Uterus (tissue), 4 donors: Measurements from ENCODE around the gene HDLBP. TPM values are rescaled to one million over a fixed set of nuclear protein-coding genes. Genes with fewer than 3 reads are reported as not detected.

Experiments
- DNase-seq, 2 donors: peaks; one replicate each; pipeline ENCODE4 v3.0.0-alpha.2; 2019 to 2020
- H3K27ac ChIP-seq, 2 donors: fragments of 200-600 bp; sonication (generic); 1 replicate in 1 of 2; 2 replicates in 1 of 2; pipeline ENCODE4 v1.5.1; 2016 to 2018
- H3K27me3 ChIP-seq, 2 donors: fragments of 200-600 bp; sonication (generic); one replicate each; pipeline ENCODE4 v1.5.1; 2018 to 2019; ENCODE audit warnings: control low read depth in 1 of 2
- H3K36me3 ChIP-seq, 2 donors: fragments of 200-600 bp; sonication (generic); one replicate each; pipeline ENCODE4 v1.5.1; 2019; ENCODE audit warnings: control low read depth in 1 of 2
- H3K4me1 ChIP-seq, 2 donors: fragments of 200-600 bp; sonication (generic); one replicate each; pipeline ENCODE4 v1.5.1; 2018 to 2019; ENCODE audit warnings: control low read depth in 1 of 2
- H3K4me3 ChIP-seq, 2 donors: fragments of 200-600 bp; sonication (generic); 1 replicate in 1 of 2; 2 replicates in 1 of 2; pipeline ENCODE4 v1.5.1; 2018 to 2019; ENCODE audit warnings: mild to moderate bottlenecking in 1 of 2
- H3K9me3 ChIP-seq, 2 donors: fragments of 200-600 bp; sonication (generic); one replicate each; pipeline ENCODE4 v1.5.1; 2019; ENCODE audit warnings: control low read depth in 1 of 2
- POLR2A ChIP-seq, 2 donors: fragments of 450-650 bp; IDR thresholded peaks; one replicate each; pipeline ENCODE4 v1.6.1; 2016; ENCODE audit warnings: antibody characterized with exemption in 2 of 2, mild to moderate bottlenecking in 1 of 2, moderate library complexity in 1 of 2
- intact Hi-C: fragments of 100-400 bp; cut with DNase I; formaldehyde crosslinking; loops from one replicate; pipeline ENCODE4 v1.15.1; 2023; ENCODE audit warnings: low total_unique reads
- total RNA-seq, 4 donors: library from RNA; depleted of rRNA in 3 of 4; stranded (reverse); fragments of >200 nt in 3 of 4; gene quantifications; one replicate each; pipeline versions ENCODE4 v1.1.0 to v1.2.4, GENCODE V29; 2014 to 2023
- TF ChIP-seq, protein P1 (sequence below), 4 experiments: fragments of 200-600 bp in 2 of 4; fragments of 450-650 bp in 2 of 4; sonication (generic) in 2 of 4; IDR thresholded peaks; one replicate each; pipeline ENCODE4 v1.5.1; 2016 to 2019; ENCODE audit warnings: antibody characterized with exemption in 4 of 4, mild to moderate bottlenecking in 2 of 4, moderate library complexity in 1 of 4
- donor health status: DM: yes; HTN: yes; CAD: no.

HDLBP gene
- total RNA-seq, 4 donors from 2014 or later = 226 to 1,465 (median 466) TPM

DNA sequence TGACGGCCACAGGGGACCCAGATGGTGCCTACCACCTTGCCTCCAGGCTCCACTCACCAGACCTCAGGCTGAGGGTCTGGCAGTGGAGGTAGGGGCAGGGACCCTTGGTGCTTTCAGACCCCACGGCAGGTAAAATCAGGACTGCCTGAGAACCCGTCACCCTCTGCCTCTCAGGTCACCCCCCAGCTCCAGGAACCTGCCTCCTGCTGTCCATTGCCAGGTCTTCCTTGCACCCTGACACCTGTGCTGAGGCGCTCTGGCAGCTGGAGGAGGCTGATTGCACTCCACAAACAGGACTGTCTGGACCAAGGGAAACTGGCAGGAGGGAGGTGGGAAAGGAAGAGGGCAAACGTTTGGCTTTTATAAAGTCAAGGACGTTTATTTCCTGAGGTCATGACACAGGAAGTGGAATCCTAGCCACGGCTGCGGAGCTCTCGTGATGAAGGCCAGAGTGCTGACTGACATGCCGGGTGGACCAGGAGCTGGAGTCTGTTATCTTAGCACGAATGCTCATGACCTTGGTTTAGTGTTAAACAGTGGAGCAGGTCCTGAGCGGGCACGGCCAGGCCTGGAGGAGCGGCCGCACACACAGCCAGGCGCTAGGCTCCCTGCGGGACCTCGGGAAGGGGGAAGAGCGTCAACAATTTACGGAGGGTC, 86.5 kb downstream of the HDLBP start:
- H3K27ac ChIP-seq = no peak overlapping the region
- no peak overlapping the region for H3K4me3 ChIP-seq
- TF ChIP-seq, protein P1, sequence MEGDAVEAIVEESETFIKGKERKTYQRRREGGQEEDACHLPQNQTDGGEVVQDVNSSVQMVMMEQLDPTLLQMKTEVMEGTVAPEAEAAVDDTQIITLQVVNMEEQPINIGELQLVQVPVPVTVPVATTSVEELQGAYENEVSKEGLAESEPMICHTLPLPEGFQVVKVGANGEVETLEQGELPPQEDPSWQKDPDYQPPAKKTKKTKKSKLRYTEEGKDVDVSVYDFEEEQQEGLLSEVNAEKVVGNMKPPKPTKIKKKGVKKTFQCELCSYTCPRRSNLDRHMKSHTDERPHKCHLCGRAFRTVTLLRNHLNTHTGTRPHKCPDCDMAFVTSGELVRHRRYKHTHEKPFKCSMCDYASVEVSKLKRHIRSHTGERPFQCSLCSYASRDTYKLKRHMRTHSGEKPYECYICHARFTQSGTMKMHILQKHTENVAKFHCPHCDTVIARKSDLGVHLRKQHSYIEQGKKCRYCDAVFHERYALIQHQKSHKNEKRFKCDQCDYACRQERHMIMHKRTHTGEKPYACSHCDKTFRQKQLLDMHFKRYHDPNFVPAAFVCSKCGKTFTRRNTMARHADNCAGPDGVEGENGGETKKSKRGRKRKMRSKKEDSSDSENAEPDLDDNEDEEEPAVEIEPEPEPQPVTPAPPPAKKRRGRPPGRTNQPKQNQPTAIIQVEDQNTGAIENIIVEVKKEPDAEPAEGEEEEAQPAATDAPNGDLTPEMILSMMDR (IDR thresholded peaks at IDR 0.05) = no peak
- TF ChIP-seq POLR2A (IDR thresholded peaks at IDR 0.05) = no peak
- DNase-seq = no peak
- intact Hi-C loops = no loop called here
- H3K27me3 ChIP-seq = no peaks in the 10 kb centered on the region
- H3K9me3 ChIP-seq = no peaks in the 10 kb centered on the region
- no peaks in the 10 kb centered on the region for H3K36me3 ChIP-seq
- H3K4me1 ChIP-seq = peaks cover 0 to 7% of the 10 kb centered on the region in 2 donors

GRCh38 chr2:241228081-241228859, 87.2 kb downstream of the HDLBP start:
- TF ChIP-seq POLR2A (IDR thresholded peaks at IDR 0.05) = no peak
- TF ChIP-seq, protein P1 (IDR thresholded peaks at IDR 0.05) = no peak
- no peaks in the 10 kb centered on the region for H3K36me3 ChIP-seq
- H3K9me3 ChIP-seq = no peaks in the 10 kb centered on the region
- no peak for DNase-seq
- no peak overlapping the region for H3K27ac ChIP-seq
- H3K4me3 ChIP-seq = no peak overlapping the region
- intact Hi-C loops = no loop called here
- H3K27me3 ChIP-seq = no peaks in the 10 kb centered on the region
- peaks cover 0 to 11% of the 10 kb centered on the region in 2 donors for H3K4me1 ChIP-seq

GRCh38 chr2:241227594-241227993, 87.9 kb downstream of the HDLBP start:
- H3K36me3 ChIP-seq = no peaks in the 10 kb centered on the region

DNA sequence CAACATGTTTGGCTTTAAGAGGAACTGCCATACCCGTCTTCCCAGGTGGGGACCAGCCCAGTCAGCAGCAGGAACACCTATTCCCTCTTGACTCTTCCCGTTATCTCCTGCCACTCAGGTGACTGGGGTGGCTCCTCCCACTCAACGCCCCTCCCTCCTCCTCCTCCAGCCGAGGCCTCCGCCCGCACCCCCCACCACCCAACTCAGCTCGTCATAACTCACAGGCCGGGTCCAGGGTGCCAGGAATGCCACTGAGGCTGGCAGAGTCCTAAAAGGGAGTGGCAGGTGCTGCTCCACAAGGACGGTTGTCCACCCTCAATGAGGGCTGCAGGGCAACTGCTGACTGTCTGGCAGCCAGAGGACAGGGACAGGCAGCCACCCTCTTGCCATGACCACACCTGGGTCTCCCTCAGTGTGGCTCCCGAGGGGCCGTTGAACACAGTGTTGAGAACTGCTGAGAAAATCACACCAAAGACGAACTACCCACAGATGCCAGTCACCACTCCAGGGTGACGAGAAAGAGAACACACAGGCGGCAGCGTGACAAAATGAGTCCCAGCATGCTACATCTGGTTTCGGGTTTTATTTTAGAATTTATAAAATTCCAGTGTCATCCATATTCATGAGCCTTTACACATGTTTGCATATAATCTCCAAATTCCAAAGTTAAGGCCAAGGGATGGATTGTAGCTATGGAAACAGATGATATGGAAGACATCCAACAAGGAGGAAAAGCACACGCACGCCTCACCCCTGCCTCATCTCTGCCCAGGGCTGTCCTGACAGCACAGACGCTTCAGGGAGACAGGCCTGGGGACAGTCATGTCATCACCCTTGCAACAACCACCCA, 88.5 kb downstream of the HDLBP start:
- no peak for TF ChIP-seq POLR2A (IDR thresholded peaks at IDR 0.05)
- TF ChIP-seq, protein P1 (IDR thresholded peaks at IDR 0.05) = no peak
- no peak overlapping the region for H3K4me3 ChIP-seq
- H3K27ac ChIP-seq = no peak overlapping the region
- intact Hi-C loops = no loop called here
- DNase-seq = no peak
- H3K4me1 ChIP-seq = peaks cover 0 to 11% of the 10 kb centered on the region in 2 donors
- H3K36me3 ChIP-seq = no peaks in the 10 kb centered on the region
- no peaks in the 10 kb centered on the region for H3K27me3 ChIP-seq
- no peaks in the 10 kb centered on the region for H3K9me3 ChIP-seq

More at GRCh38 chr2:241227594-241227993, 87.9 kb downstream of the HDLBP start:
- H3K27ac ChIP-seq = no peak overlapping the region
- no peak for TF ChIP-seq POLR2A (IDR thresholded peaks at IDR 0.05)
- TF ChIP-seq, protein P1 (IDR thresholded peaks at IDR 0.05) = no peak
- intact Hi-C loops = no loop called here
- no peak overlapping the region for H3K4me3 ChIP-seq
- no peaks in the 10 kb centered on the region for H3K27me3 ChIP-seq
- no peaks in the 10 kb centered on the region for H3K9me3 ChIP-seq
- H3K4me1 ChIP-seq = peaks cover 0 to 11% of the 10 kb centered on the region in 2 donors
- no peak for DNase-seq
